NB4 (cell line): ENCODE results near the gene CUX1.

Experiments
- CTCF ChIP-seq: IDR thresholded peaks from one replicate; pipeline ENCODE4 v1.5.1; 2012; ENCODE audit warnings: low read depth, low read length
- MAX ChIP-seq: IDR thresholded peaks from 2 replicates; pipeline ENCODE4 v1.6.1; 2011; ENCODE audit warnings: low read depth, low read length
- MYC ChIP-seq: IDR thresholded peaks from 2 replicates; pipeline ENCODE4 v1.6.1; 2011; ENCODE audit warnings: low read depth, low read length
- POLR2A ChIP-seq: IDR thresholded peaks from 2 replicates; pipeline ENCODE4 v1.6.1; 2011; ENCODE audit warnings: mild to moderate bottlenecking; ENCODE audit not compliant: insufficient read length; ENCODE audit errors: extremely low read depth

GRCh38 chr7:102287981-102288278 is 470.5 kb downstream of the CUX1 start:
- TF ChIP-seq CTCF = no peak
- TF ChIP-seq POLR2A = no peak
- no peak for TF ChIP-seq MAX
- TF ChIP-seq MYC = no peak
